Neuron (in vitro differentiated cells): ENCODE data around the gene CCDC182.

Experiments
- H2AFZ ChIP-seq: one replicate; pipeline ENCODE4 v1.6.1; 2013; ENCODE audit warnings: low read depth, mild to moderate bottlenecking, inconsistent platforms, low read length, moderate library complexity
- H3K27me3 ChIP-seq: one replicate; pipeline ENCODE4 v1.6.1; 2013; ENCODE audit warnings: low read length; ENCODE audit not compliant: insufficient read depth
- H3K36me3 ChIP-seq: one replicate; pipeline ENCODE4 v1.6.1; 2013; ENCODE audit warnings: low read length; ENCODE audit not compliant: insufficient read depth
- H3K4me1 ChIP-seq: one replicate; pipeline ENCODE4 v1.6.1; 2013; ENCODE audit warnings: low read length; ENCODE audit not compliant: insufficient read depth
- H3K4me3 ChIP-seq: 2 replicates; pipeline ENCODE4 v1.5.1; 2013; ENCODE audit warnings: mild to moderate bottlenecking, low read length, moderate library complexity
- H3K9me3 ChIP-seq: one replicate; pipeline ENCODE4 v1.6.1; 2013; ENCODE audit warnings: low read length

CCDC182 gene

DNA sequence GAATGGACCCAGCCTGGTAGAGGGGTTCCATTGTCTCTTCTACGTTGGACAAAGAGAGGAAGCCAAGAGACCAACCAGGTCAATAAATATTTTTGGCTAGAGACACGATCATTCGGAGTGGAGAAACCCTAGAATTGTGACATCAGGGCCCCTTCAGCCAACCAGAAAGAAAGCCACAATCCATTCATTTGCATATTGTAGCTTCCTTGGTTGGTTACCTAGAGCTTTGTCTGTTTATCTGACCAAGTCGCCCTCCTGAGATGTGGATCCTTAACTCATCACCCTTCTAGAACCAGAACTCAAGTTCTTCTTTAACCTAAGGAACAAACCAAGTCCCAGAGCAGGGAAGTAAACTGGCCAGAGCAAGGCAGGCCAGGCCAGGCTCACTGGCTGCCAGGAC is at the start of gene CCDC182:
TSS of gene CCDC182 (minus strand) at position 58 of the 400 bp plus-strand sequence. CDS start at position 31, 27 bp downstream.
- Histone ChIP-seq H2AFZ (no peak within 1 kb of the TSS), H3K4me3 (no peak within 1 kb of the TSS), H3K27me3 (no peaks in the 10 kb centered on the region), H3K9me3 (peaks cover 5% of the 10 kb centered on the region), H3K36me3 (no peaks in the 10 kb centered on the region), H3K4me1 (peaks cover 4% of the 10 kb centered on the region)

DNA sequence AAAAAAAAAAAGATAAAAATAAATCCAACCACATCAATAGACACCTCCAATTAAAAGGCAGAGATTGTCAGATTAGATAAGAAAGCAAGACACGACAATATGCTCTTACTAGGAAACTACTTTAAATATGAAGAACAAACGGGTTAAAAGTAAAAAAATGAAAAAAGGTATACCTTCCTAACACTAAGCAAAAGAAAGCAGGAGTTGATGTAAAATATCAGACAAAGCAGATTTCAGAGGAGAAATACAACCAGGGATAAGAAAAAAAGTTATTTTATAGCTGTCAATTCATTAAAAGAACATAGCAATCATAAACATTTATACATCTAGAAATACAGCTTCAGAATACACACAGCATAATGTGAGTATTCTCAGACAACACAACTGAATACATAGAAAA is 49.7 kb upstream of the CCDC182 start:
- H3K36me3 ChIP-seq, result no peaks in the 10 kb centered on the region
- H3K27me3 ChIP-seq, result no peaks in the 10 kb centered on the region
- H2AFZ ChIP-seq, result no peak overlapping the region

DNA sequence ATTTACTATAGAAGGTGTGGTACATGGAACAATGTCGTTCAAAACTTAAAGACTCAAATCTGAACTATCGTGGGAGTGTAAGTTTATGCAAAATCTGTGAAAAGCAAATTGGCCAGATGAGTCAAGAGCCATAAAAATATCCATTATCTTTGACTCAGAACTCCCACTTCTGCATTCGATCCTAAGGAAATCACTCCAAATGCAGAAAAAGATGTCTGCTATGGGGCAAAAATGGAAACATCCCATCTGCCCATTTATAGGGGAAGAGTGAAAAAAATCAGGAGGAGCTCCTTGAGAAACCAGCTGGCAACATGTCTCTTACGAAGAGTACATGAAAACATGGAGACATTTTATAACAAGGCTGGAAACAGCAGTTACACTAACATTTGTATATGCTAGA is 43.6 kb upstream of the CCDC182 start:
- H3K4me1 ChIP-seq, result no peaks in the 10 kb centered on the region
- no peak overlapping the region for H2AFZ ChIP-seq
- peaks cover 4% of the 10 kb centered on the region for H3K9me3 ChIP-seq
- no peaks in the 10 kb centered on the region for H3K36me3 ChIP-seq
- no peaks in the 10 kb centered on the region for H3K27me3 ChIP-seq
- H3K4me3 ChIP-seq, result no peak overlapping the region

More for the DNA sequence above, 49.7 kb upstream of the CCDC182 start:
- peaks cover 2% of the 10 kb centered on the region for H3K9me3 ChIP-seq
- no peak overlapping the region for H3K4me3 ChIP-seq
- H3K4me1 ChIP-seq, result no peaks in the 10 kb centered on the region

DNA sequence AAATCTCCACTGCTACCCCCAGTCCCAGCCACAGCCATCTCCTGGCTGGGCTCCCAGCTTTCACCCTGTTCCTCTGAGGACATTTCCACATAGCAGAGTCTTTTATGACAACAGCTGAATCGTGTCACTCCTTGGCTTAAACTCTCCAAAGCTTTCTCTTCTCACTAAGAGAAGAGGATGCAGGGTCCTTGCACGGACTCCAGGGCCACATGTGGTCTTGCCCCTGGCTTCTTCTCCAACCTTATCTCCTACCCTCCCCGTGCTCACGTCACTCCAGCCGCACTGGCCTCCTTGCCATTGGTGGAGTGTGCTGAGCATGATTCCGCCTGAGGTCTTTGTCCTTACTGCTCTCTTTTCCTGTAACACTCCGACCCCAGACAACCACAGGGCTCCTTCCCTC is 39.9 kb upstream of the CCDC182 start:
- no peaks in the 10 kb centered on the region for H3K36me3 ChIP-seq
- H3K9me3 ChIP-seq, result peaks cover 2% of the 10 kb centered on the region
- H3K4me1 ChIP-seq, result peaks cover 19% of the 10 kb centered on the region
- no peak overlapping the region for H3K4me3 ChIP-seq
- no peaks in the 10 kb centered on the region for H3K27me3 ChIP-seq
- H2AFZ ChIP-seq, result no peak overlapping the region

DNA sequence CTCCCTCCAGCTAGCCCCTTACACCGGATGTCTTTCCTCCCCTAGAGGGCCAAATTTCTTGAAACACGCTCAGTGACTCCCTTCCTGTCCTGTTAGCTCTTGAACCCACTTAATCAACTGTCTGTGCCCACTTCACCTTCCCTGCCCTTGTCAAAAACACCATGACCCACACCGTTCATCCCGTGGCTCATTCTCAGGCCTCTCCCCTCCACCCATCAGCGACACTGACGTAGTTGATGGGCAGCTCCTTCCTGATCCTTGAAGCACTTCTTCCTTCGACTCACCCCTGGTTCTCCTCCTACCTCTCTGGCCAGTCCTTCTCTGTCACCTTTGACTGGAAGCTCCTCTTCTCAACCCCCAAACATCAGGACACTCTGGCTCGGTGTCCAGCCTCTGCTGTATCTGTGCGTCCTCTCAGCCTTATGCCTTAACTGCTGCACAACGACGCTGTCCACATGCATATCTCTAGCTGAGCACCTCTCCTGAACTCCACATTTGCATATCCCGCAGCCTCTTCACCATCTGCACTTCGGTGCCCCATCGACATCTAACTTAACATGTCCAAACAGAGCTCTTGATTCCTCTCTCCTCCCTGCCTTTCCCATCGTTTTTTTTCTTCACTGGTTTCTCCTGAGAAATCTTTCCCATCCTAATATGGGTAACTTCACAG is 39.3 kb upstream of the CCDC182 start:
- Histone ChIP-seq H3K36me3 (no peaks in the 10 kb centered on the region), H3K4me3 (no peak overlapping the region), H2AFZ (no peak overlapping the region), H3K4me1 (peaks cover 19% of the 10 kb centered on the region), H3K9me3 (peaks cover 2% of the 10 kb centered on the region), H3K27me3 (no peaks in the 10 kb centered on the region)

DNA sequence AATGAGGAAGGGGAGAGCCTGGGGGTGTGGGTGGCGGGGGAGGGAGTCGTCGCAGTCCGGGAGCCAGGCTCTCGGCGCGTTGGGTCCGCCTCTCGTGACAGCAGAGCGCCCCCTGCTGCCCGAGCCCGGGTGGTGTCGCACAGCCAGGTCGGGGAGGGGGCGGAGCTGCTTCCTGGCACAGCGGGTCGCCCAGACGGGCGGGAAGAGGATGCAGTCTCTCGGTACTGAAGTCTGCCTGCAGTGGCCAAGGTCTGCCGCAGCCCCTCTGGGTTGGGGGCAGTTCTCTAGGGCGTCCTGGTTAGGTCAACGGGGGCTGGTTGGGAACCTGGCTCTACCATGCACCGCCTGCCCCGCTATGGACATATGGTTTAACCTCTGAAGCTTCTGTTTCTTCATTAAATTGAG is 38.2 kb upstream of the CCDC182 start:
- H3K36me3 ChIP-seq, result no peaks in the 10 kb centered on the region
- H2AFZ ChIP-seq, result no peak overlapping the region
- H3K9me3 ChIP-seq, result no peaks in the 10 kb centered on the region
- H3K4me3 ChIP-seq, result no peak overlapping the region
- H3K4me1 ChIP-seq, result peaks cover 19% of the 10 kb centered on the region
- no peaks in the 10 kb centered on the region for H3K27me3 ChIP-seq

DNA sequence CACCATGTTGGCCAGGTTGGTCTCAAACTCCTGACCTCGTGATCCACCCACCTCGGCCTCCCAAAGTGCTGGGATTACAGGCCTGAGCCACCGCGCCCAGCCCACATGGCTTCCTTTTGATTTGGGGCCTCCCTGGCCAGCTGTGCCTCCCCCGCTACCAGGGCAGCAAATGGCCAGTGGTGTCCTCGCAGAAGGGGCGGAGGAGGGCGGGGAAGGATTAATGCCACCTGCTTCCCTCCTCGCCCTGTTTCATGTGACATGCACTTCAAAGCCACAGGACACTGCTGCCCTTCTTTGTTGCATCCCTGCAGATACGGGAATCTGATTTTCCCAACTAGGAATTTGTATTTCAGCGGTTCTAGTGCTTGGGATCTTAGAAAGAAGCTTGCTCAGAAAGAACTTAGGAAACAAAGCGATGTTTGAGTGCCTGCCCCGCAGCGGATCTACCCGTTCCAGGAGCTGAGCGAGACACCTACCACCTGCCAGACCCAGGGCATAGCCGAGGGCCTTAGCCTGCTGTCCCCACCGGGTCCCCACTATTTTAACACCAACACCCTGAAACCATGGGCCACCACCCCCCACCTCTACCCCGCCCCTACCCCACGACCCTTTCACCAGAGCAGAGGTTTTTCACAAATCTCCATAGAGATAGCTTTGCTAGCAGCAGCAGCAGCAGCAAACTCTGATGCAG is 37.7 kb upstream of the CCDC182 start:
- H3K4me3 ChIP-seq, result no peak overlapping the region

DNA sequence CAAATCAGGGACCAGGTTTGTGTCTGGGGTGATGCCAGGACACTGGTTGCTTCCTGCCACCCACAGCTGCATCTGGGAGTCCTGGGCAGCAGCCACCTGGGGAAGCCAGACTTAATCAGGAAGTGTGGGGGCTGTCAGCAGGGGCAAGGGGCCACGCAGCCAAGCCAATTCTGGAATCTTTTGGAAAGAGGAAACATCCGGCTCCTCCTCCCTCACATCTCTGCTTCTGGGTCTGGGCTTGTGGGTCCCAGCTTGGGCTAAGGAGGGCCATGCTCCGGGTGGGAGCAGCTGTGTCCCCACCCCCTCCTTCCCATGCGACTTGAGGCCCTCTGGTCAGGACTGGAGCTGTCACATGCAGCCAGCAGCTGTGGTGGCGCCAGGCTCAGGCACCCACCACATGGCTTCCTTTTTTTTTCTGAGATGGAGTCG is 37.0 kb upstream of the CCDC182 start:
- Histone ChIP-seq H3K36me3 (no peaks in the 10 kb centered on the region), H2AFZ (no peak overlapping the region), H3K4me3 (no peak overlapping the region), H3K27me3 (no peaks in the 10 kb centered on the region), H3K9me3 (no peaks in the 10 kb centered on the region), H3K4me1 (peaks cover 19% of the 10 kb centered on the region)

More for the DNA sequence above, 37.7 kb upstream of the CCDC182 start:
- Histone ChIP-seq H3K27me3 (no peaks in the 10 kb centered on the region), H3K9me3 (no peaks in the 10 kb centered on the region), H3K36me3 (no peaks in the 10 kb centered on the region), H2AFZ (no peak overlapping the region), H3K4me1 (peaks cover 19% of the 10 kb centered on the region)

DNA sequence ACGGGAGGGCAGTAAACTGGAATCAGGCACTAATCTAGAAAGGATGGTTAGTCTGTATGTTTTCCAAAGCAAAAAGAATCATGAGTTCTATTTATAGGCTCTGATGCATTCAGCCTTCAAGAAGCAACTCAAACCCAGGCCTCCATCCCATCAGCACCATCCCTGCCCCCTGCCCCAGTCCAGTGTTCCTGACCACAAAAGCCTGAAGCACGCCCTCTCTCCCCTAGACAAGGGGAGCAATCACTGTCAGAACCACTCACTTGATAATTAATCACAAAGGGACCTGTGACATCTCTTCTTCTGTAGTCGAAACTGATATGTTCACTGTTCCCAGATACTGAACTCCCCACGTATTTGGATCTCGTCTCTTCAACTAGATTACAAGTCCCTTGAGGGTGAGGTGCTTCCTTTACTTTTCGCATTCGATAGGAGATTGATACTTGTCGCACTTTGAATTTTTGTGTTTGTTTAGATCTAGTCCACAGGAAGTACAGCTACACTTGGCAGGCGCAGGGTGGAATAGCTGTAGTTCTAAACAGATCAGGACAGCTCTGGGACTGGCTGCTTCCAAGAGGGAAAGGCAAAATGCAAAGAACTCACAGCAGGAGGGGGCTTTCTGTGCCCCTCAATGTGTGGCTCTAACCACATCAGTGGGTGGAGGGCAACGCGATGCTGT is 36.4 kb upstream of the CCDC182 start:
- Histone ChIP-seq H3K9me3 (no peaks in the 10 kb centered on the region), H3K27me3 (no peaks in the 10 kb centered on the region), H3K36me3 (no peaks in the 10 kb centered on the region), H2AFZ (no peak overlapping the region), H3K4me1 (peaks cover 19% of the 10 kb centered on the region), H3K4me3 (no peak overlapping the region)

DNA sequence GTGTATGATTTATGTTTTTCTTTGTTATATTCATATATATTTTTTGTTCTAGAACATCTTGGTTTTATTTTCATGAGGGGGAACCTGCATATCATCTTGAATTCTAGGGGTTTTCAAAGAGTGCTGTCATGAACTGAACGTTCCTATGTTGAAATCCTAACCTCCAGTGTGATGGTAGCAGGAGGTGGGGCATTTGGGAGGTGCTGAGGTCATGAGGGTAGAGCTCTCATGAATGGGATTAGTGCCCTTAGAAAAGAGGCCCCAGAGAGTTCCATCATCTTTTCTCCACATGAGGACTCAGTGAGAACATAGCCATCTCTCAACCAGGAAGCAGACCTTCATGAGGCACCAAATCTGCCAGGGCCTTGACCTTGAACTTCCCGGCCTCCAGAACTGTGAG is 34.6 kb upstream of the CCDC182 start:
- Histone ChIP-seq H2AFZ (no peak overlapping the region), H3K4me3 (no peak overlapping the region), H3K36me3 (no peaks in the 10 kb centered on the region), H3K4me1 (peaks cover 19% of the 10 kb centered on the region), H3K27me3 (no peaks in the 10 kb centered on the region), H3K9me3 (no peaks in the 10 kb centered on the region)

DNA sequence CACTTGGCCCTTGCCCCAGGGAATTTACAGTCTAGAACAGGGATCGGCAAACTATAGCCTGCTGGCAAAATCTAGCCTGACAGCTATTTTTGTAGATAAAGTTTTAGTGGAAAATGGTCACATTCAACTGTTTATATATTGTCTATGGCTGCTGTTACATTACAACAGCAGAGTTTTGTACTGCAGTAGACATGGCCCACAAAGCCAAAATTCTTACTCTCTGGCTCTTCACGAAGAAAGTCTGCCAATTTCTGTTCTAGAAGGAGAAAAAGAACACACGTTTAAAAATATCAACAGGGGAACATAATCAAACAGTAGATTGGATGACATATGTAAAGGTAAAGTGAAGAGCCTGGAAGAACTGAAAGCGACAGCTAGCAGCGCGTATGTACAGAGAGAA is 33.2 kb upstream of the CCDC182 start:
- Histone ChIP-seq H3K9me3 (no peaks in the 10 kb centered on the region), H3K4me3 (no peak overlapping the region), H3K4me1 (peaks cover 17% of the 10 kb centered on the region), H2AFZ (no peak overlapping the region), H3K36me3 (no peaks in the 10 kb centered on the region), H3K27me3 (no peaks in the 10 kb centered on the region)

DNA sequence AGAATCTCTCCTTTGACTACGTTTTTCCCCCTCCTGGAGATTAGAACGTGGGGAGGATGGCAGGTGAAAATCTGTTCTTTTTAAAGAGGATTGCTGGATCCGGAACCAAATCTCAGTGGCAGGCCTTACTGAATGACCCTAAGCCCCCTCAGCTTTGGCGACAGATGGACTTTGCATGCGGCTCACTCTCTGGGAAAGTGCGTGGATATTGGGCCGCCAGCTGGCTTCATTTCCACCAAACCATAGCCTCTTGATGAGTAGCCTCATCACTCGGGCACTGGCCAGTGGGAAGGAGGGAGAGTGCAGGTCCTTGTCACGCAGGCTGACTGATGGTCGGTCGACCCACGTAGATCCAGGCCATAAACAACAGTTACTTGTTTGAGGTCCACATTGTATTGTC is 31.3 kb upstream of the CCDC182 start:
- Histone ChIP-seq H3K27me3 (no peaks in the 10 kb centered on the region), H3K4me1 (peaks cover 2% of the 10 kb centered on the region), H3K9me3 (no peaks in the 10 kb centered on the region), H3K4me3 (no peak overlapping the region), H2AFZ (no peak overlapping the region), H3K36me3 (no peaks in the 10 kb centered on the region)

DNA sequence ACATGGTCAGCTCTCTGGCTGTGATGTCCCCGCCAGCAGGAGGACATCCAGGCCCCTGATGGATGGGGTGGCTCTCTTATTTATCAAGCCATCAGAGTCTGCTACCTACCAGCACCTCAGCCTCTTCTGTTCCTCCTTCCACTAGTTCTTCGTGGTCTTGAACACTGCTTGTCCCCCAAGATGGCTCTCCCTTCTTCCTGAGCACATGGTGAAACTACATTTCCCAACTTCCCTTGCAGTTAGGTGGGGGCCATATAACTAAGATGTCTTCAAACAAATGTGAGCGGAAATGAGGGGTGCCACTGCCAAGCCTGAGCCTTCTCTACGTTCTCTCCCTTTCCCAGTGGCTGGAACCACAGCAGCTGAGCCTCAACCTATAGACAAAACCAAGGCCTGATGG is 29.8 kb upstream of the CCDC182 start:
- H3K36me3 ChIP-seq, result no peaks in the 10 kb centered on the region
- H3K4me3 ChIP-seq, result no peak overlapping the region
- no peaks in the 10 kb centered on the region for H3K27me3 ChIP-seq
- no peak overlapping the region for H2AFZ ChIP-seq
- no peaks in the 10 kb centered on the region for H3K4me1 ChIP-seq
- no peaks in the 10 kb centered on the region for H3K9me3 ChIP-seq
